Measurements from ENCODE around the gene LPAR1. TPM values are rescaled to one million over a fixed set of nuclear protein-coding genes. Genes with fewer than 3 reads are reported as not detected.

LPAR1 gene
- total and polyA plus RNA-seq, 2 of the 8 experiments (the other 6 are each of a cell fraction or from before 2014, with no cell fraction given): 3.4 to 5.1 TPM

DNA sequence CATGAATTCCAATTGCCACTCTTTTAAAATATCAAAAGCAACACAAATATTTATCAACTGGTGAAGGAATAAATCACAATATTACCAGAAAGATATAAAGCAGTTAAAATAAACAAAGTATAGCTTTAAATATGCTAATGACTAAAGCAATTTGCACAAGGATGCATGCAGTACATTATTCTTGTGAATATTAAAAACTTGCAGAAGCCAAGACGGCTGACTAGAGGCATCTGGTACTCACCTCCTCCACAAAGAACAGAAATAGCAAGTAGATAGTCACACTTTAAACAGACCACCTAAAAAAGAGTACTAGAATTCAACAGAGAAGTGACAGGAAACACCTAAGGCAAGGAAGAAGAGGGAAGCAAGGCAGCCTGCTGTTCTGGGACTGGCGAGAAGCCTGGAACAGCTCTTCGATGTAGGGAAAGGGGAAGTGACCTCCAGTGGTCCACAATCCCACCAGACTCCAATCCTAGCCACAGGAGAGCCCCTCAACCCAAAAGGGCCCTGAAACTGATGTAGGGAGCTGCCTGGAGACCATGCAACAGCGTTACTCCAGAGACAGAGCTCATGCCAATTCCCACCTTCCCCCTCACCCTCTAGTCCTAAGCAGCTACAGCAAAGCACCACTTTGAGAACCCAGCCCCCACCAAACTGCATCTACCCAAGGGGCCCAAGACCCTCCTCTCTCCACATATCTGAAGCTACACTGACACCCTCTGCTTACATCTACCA, 86.3 kb downstream of the LPAR1 start:
- H2BK20ac ChIP-seq (ENCODE audit: low read length): no peak overlapping the region
- no peaks in the 10 kb centered on the region for H3K79me2 ChIP-seq (ENCODE audit: control insufficient read depth in 1 of 2, insufficient read depth in 2 of 2, low read length in 2 of 2)
- H3K36me3 ChIP-seq (ENCODE audit: control insufficient read depth in 2 of 4, insufficient read depth in 4 of 4, low read length in 3 of 4): no peaks in the 10 kb centered on the region
- no peak for DNase-seq (ENCODE audit: low read depth in 1 of 2, low spot score in 2 of 2)
- H3K23ac ChIP-seq (ENCODE audit: insufficient read length): no peak overlapping the region
- H2BK15ac ChIP-seq (ENCODE audit: low read length): no peak overlapping the region
- H3K27me3 ChIP-seq (replicated peaks in 1 of 4; ENCODE audit: control insufficient read depth in 3 of 4, extremely low read depth in 1 of 4, insufficient read depth in 3 of 4, low read length in 3 of 4): no peaks in the 10 kb centered on the region
- H3K4ac ChIP-seq (replicated peaks; ENCODE audit: insufficient read length, low read depth, low read length): no peak overlapping the region
- H2AFZ ChIP-seq (ENCODE audit: low read length): no peak overlapping the region
- no peak overlapping the region for H4K8ac ChIP-seq (ENCODE audit: extremely low read depth, insufficient read depth, low read length)
- H3K4me2 ChIP-seq (ENCODE audit: insufficient read depth in 1 of 2, low read depth in 2 of 2, low read length in 2 of 2): no peak overlapping the region
- H3K4me1 ChIP-seq (replicated peaks in 1 of 4; ENCODE audit: control insufficient read depth in 3 of 4, insufficient read depth in 4 of 4, low read length in 3 of 4): no peaks in the 10 kb centered on the region; a peak in 2 of 7 replicates
- no peak overlapping the region for H3K27ac ChIP-seq (ENCODE audit: low read depth, low read length)
- no peak overlapping the region for H3K9ac ChIP-seq (replicated peaks in 1 of 4; ENCODE audit: extremely low read depth in 1 of 4, low read depth in 3 of 4, low read length in 3 of 4)
- no peak overlapping the region for H2BK120ac ChIP-seq (replicated peaks; ENCODE audit: low read depth, low read length)
- H4K20me1 ChIP-seq (replicated peaks in 1 of 2; ENCODE audit: control insufficient read depth in 1 of 2, insufficient read depth in 2 of 2, low read length in 2 of 2): no peaks in the 10 kb centered on the region
- ChIA-PET CTCF (ENCODE audit: partially characterized antibody) (interaction anchor here (0.6 kb wide), 1 partner anchor 396 kb away, joined by 4 read pairs; no protein-coding TSS in a partner anchor), POLR2A (ENCODE audit: partially characterized antibody) (no interaction called here)
- no peaks in the 10 kb centered on the region for H3K9me3 ChIP-seq (ENCODE audit: insufficient read depth in 2 of 2, low read depth in 1 of 2, low read length in 1 of 2)
- no peak for TF ChIP-seq TAF7 (optimal IDR thresholded peaks at IDR 0.05; ENCODE audit: borderline replicate concordance, low read depth, low read length)
- TF ChIP-seq GTF2F1 (IDR thresholded peaks at IDR 0.05; ENCODE audit: borderline replicate concordance, low read depth, low read length): no peak
- no peak for TF ChIP-seq KDM5A (IDR thresholded peaks at IDR 0.05; ENCODE audit: low read length)
- H2BK5ac ChIP-seq (ENCODE audit: low read depth, low read length): no peak overlapping the region
- WGBS, 2 experiments (ENCODE audit: extremely low coverage in 1 of 2, insufficient coverage in 1 of 2, insufficient read length in 1 of 2, insufficient replicate concordance in 2 of 2, low coverage in 1 of 2, low lambda C conversion rate in 2 of 2, missing lambda C conversion rate in 1 of 2): 83% methylated on average over 4 of the region's 4 CpGs; no CpG with 5 or more reads in 1 of the 2 experiments
- no peak overlapping the region for H3K56ac ChIP-seq (replicated peaks; ENCODE audit: insufficient read length, low read depth, low read length)
- H3K18ac ChIP-seq (ENCODE audit: extremely low read depth, low read length): no peak overlapping the region
- no peaks in the 10 kb centered on the region for H3K23me2 ChIP-seq (ENCODE audit: low read depth, low read length)
- no peak overlapping the region for H4K5ac ChIP-seq (ENCODE audit: insufficient read length, low read depth, low read length)
- no peak overlapping the region for H2BK12ac ChIP-seq (ENCODE audit: low read depth, low read length)
- FAIRE-seq: no peak
- no peaks in the 10 kb centered on the region for H3K79me1 ChIP-seq (ENCODE audit: low read depth, low read length)
- H3K4me3 ChIP-seq (ENCODE audit: extremely low read depth in 1 of 4, insufficient read depth in 2 of 4, low read depth in 3 of 4, low read length in 4 of 4): no peak overlapping the region
- H2AK5ac ChIP-seq (ENCODE audit: low read depth, low read length): no peak overlapping the region
- no peak overlapping the region for H4K91ac ChIP-seq (replicated peaks; ENCODE audit: insufficient read length, low read length)
- H3K14ac ChIP-seq (ENCODE audit: insufficient read length): no peak overlapping the region
